ENCODE measurements around the gene BCAS4. TPM values are rescaled to one million over a fixed set of nuclear protein-coding genes. Genes with fewer than 3 reads are reported as not detected.
"Not testable (repeated sequence)": the region's sequence is repeated elsewhere in the genome, so short reads cannot be mapped to it uniquely, and the experiment has no call there.

The BCAS4 gene
- total RNA-seq, 1 donor from 2014 or later: 12.2 TPM

- DNase-seq (ENCODE audit: low spot score): no peak
These were observed 4.5 kb downstream of the BCAS4 start for GRCh38 chr20:50799176-50799889.

GRCh38 chr20:50799890-50800550 is 5.2 kb downstream of the BCAS4 start:
- DNase-seq (ENCODE audit: low spot score): no peak

GRCh38 chr20:50800986-50801746 is 6.3 kb downstream of the BCAS4 start:
- not testable (repeated sequence) for DNase-seq (ENCODE audit: low spot score)

- DNase-seq (ENCODE audit: low spot score): no peak
These were observed 6.9 kb downstream of the BCAS4 start for GRCh38 chr20:50801747-50802125.

GRCh38 chr20:50802289-50802688 is 7.4 kb downstream of the BCAS4 start:
- no peak for DNase-seq (ENCODE audit: low spot score)

- DNase-seq (ENCODE audit: low spot score): no peak
These were observed 9.8 kb downstream of the BCAS4 start for GRCh38 chr20:50804437-50805348.

- no peak for DNase-seq (ENCODE audit: low spot score)
These were observed 10.5 kb downstream of the BCAS4 start for GRCh38 chr20:50805349-50805684.

GRCh38 chr20:50806126-50806768 is 11.4 kb downstream of the BCAS4 start:
- DNase-seq (ENCODE audit: low spot score): no peak

- DNase-seq (ENCODE audit: low spot score): no peak
These were observed 15.2 kb downstream of the BCAS4 start for GRCh38 chr20:50810063-50810462.

GRCh38 chr20:50810842-50811241 is 16.0 kb downstream of the BCAS4 start:
- DNase-seq (ENCODE audit: low spot score): no peak

GRCh38 chr20:50813101-50813643 is 18.3 kb downstream of the BCAS4 start:
- DNase-seq (ENCODE audit: low spot score): no peak

- DNase-seq (ENCODE audit: low spot score): no peak
These were observed 18.9 kb downstream of the BCAS4 start for GRCh38 chr20:50813801-50814200.

GRCh38 chr20:50814438-50815161 is 19.7 kb downstream of the BCAS4 start:
- no peak for DNase-seq (ENCODE audit: low spot score)

GRCh38 chr20:50815162-50815989 is 20.5 kb downstream of the BCAS4 start:
- DNase-seq (ENCODE audit: low spot score): peak; percentile 79

- DNase-seq (ENCODE audit: low spot score): no peak
These were observed 22.9 kb downstream of the BCAS4 start for GRCh38 chr20:50817776-50818172.

- no peak for DNase-seq (ENCODE audit: low spot score)
These were observed 24.5 kb downstream of the BCAS4 start for GRCh38 chr20:50819349-50819748.

GRCh38 chr20:50820515-50821256 is 25.8 kb downstream of the BCAS4 start:
- DNase-seq (ENCODE audit: low spot score): no peak

- DNase-seq (ENCODE audit: low spot score): no peak
These were observed 26.5 kb downstream of the BCAS4 start for GRCh38 chr20:50821257-50821921.
